Measurements from ENCODE around the gene C5orf15. TPM values are rescaled to one million over a fixed set of nuclear protein-coding genes. Genes with fewer than 3 reads are reported as not detected.
A peak's percentile ranks its signal among the peaks of the same experiment; 100 is the strongest.

C5orf15 gene
- total and polyA plus RNA-seq, 9 of the 15 experiments (the other 6 are each of a cell fraction or from before 2014, with no cell fraction given), result 23.3 to 50.7 (median 35.5) TPM

GRCh38 chr5:133932441-133933168 lies 35.8 kb downstream of the C5orf15 start (continued):
- TF ChIP-seq DIDO1 (tag; IDR thresholded peaks at IDR 0.05; ENCODE audit: low read depth) (no peak), NELFE (IDR thresholded peaks at IDR 0.05; ENCODE audit: insufficient read depth, insufficient read length) (no peak), BRD9 (IDR thresholded peaks at IDR 0.05; ENCODE audit: low read depth, partially characterized antibody) (peak; percentile 59)
- TF ChIP-seq, protein P1, sequence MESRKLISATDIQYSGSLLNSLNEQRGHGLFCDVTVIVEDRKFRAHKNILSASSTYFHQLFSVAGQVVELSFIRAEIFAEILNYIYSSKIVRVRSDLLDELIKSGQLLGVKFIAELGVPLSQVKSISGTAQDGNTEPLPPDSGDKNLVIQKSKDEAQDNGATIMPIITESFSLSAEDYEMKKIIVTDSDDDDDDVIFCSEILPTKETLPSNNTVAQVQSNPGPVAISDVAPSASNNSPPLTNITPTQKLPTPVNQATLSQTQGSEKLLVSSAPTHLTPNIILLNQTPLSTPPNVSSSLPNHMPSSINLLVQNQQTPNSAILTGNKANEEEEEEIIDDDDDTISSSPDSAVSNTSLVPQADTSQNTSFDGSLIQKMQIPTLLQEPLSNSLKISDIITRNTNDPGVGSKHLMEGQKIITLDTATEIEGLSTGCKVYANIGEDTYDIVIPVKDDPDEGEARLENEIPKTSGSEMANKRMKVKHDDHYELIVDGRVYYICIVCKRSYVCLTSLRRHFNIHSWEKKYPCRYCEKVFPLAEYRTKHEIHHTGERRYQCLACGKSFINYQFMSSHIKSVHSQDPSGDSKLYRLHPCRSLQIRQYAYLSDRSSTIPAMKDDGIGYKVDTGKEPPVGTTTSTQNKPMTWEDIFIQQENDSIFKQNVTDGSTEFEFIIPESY (CRISPR knock-in tag; IDR thresholded peaks at IDR 0.05), result peak; percentile 53; the same call in 1 of the 2 replicates

DNA sequence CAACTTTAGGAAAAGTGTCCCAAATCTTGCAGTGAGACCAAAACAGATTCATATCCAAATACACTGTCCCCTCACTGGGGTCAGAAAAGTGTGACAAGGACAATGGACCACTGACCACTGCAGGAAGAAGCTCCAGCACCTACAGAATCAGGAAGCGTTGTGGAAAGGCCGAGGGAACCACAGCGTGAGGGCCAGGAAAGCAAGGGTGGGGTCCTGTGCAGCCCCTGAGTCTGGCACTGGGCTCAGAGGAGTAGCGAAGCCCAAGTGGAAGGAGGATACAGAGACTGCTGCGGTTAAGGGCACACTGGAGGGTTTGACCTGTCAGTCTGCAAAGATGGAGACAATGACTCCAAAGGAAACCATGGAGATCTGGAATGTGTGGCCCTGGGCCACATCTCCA lies 36.9 kb downstream of the C5orf15 start:
- H3K4me3 ChIP-seq, result no peak overlapping the region
- H3K4me2 ChIP-seq (ENCODE audit: insufficient read depth, low read length), result no peak overlapping the region
- no peak overlapping the region for H3K9ac ChIP-seq (ENCODE audit: insufficient read depth in 1 of 2, low read depth in 2 of 2, low read length in 2 of 2)
- H3K27me3 ChIP-seq (ENCODE audit: control insufficient read depth in 2 of 2, insufficient read depth in 2 of 2, low read length in 2 of 2), result no peaks in the 10 kb centered on the region
- ChIA-PET CTCF (ENCODE audit: low intra/inter-chr PET ratio) (interaction anchor here (0.7 kb wide), 1 partner anchor 108 kb away, joined by 3 read pairs; no protein-coding TSS in a partner anchor), POLR2A (no interaction called here)
- TF ChIP-seq ZNF695 (CRISPR knock-in tag; IDR thresholded peaks at IDR 0.05), result no peak
- no peak for TF ChIP-seq CAMTA2 (CRISPR knock-in tag; conservative IDR thresholded peaks at IDR 0.05)
- no peak for TF ChIP-seq PATZ1 (CRISPR knock-in tag; IDR thresholded peaks at IDR 0.05; ENCODE audit: borderline replicate concordance)
- no peak for TF ChIP-seq IRF1 (CRISPR knock-in tag; IDR thresholded peaks at IDR 0.05; ENCODE audit: borderline replicate concordance)
- no peak for TF ChIP-seq ZNF253 (CRISPR knock-in tag; conservative IDR thresholded peaks at IDR 0.05)
- no peak for TF ChIP-seq GTF2E2 (tag; IDR thresholded peaks at IDR 0.05)
- 97% methylated on average over 5 of the region's 5 CpGs for WGBS (ENCODE audit: insufficient coverage, low coverage, missing lambda C conversion rate)
- peaks cover 53 to 58% of the 10 kb centered on the region in 2 experiments for H3K4me1 ChIP-seq (replicated peaks in 1 of 2; ENCODE audit: control insufficient read depth in 2 of 2, insufficient read depth in 2 of 2, low read length in 2 of 2)
- peaks cover 6% of the 10 kb centered on the region for H3K9me1 ChIP-seq (ENCODE audit: control insufficient read depth, insufficient read depth, low read length)
- no peaks in the 10 kb centered on the region; the same call in 1 of the 2 replicates for H3K9me3 ChIP-seq (replicated peaks; ENCODE audit: control insufficient read depth, insufficient read depth, low read depth, low read length)
- no peaks in the 10 kb centered on the region for H3K79me2 ChIP-seq (ENCODE audit: control insufficient read depth, insufficient read depth, low read length)
- no TSS peak for BruUV-seq (replicated peaks)
- peak overlapping the region; percentile 46 for H2AFZ ChIP-seq (ENCODE audit: low read depth, low read length)
- ATAC-seq, result no peak
- intact Hi-C loops (cut with micrococcal nuclease), result no loop called here
- in situ Hi-C loops (cut with MboI), result no loop called here
- no peak for FAIRE-seq
- H4K20me1 ChIP-seq (replicated peaks; ENCODE audit: control insufficient read depth, insufficient read depth, low read length), result no peaks in the 10 kb centered on the region
- no peak for DNase-seq (ENCODE audit: extremely low read depth in 1 of 4, low spot score in 3 of 4)
- no peaks in the 10 kb centered on the region for H3K36me3 ChIP-seq (ENCODE audit: control insufficient read depth, insufficient read depth, low read length)
- no peak overlapping the region; the same call in 1 of the 3 replicates for H3K27ac ChIP-seq (ENCODE audit: extremely low read depth, low read depth, low read length)

Measured in K562 (cell line).